SK-N-MC (cell line): ENCODE data around the gene RMND1.

Source experiments
- EZH2 ChIP-seq: fragments of 200-600 bp; sonication (generic); IDR thresholded peaks from one replicate; pipeline ENCODE4 v1.6.1; 2017; ENCODE audit warnings: antibody characterized with exemption
- POLR2AphosphoS5 ChIP-seq: IDR thresholded peaks from 2 replicates; pipeline ENCODE4 v1.6.1; 2012; ENCODE audit warnings: mild to moderate bottlenecking, low read depth, low read length, borderline replicate concordance

DNA sequence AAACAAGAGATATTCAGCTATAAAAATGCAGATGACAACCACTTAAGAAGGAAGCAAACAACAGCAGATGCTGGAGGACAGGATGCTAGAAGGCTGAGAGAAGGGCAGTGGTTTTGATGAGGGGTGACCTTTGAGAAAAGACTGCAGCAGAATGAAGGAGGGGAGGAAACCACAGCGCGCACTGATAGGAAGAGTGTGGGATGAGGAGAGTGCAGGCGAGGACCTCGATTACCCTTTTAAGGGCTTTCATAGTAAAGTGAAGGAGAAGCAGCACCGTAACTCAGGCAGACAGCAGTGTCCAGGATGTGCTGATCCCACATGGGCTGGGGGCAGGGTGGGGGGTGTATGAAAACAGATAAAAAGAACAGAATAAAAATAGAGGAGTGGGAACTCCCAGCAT lies 79.8 kb downstream of the RMND1 start:
- TF ChIP-seq POLR2AphosphoS5 (no peak), EZH2 (no peak)
